ENCODE data around the gene MAGOH.

- TF ChIP-seq CTCF (IDR thresholded peaks at IDR 0.05) (no peak), POLR2AphosphoS5 (IDR thresholded peaks at IDR 0.05) (no peak)
These were observed 27.4 kb downstream of the MAGOH start for GRCh38 chr1:53210954-53211353.
